DOHH2 (cell line): Measurements from ENCODE around the gene CERS6.

Experiments used
- H3F3A ChIP-seq: fragments of 200-600 bp; sonication (generic), shearing (Covaris generic); 2 replicates; pipeline ENCODE4 v1.6.0; 2016; ENCODE audit warnings: antibody characterized with exemption, mild to moderate bottlenecking; ENCODE audit not compliant: control insufficient read depth, insufficient read depth
- H3K27ac ChIP-seq: fragments of 200-600 bp; sonication (generic); 2 replicates; pipeline ENCODE4 v1.5.1; 2014; ENCODE audit warnings: low read depth, mild to moderate bottlenecking, low read length, moderate library complexity
- H3K27me3 ChIP-seq: fragments of 200-600 bp; sonication (generic); 2 replicates; pipeline ENCODE4 v1.6.1; 2014; ENCODE audit warnings: mild to moderate bottlenecking, low read length, mixed read lengths; ENCODE audit not compliant: control insufficient read depth
- H3K36me3 ChIP-seq: fragments of 200-600 bp; sonication (generic); 2 replicates; pipeline ENCODE4 v1.6.1; 2014; ENCODE audit warnings: mild to moderate bottlenecking, low read length, moderate library complexity, mixed read lengths; ENCODE audit not compliant: control insufficient read depth
- H3K4me1 ChIP-seq: fragments of 200-600 bp; sonication (generic); 2 replicates; pipeline ENCODE4 v1.6.1; 2014; ENCODE audit warnings: mild to moderate bottlenecking, low read length, mixed read lengths; ENCODE audit not compliant: control insufficient read depth
- H3K4me2 ChIP-seq: fragments of 200-600 bp; sonication (generic); 2 replicates; pipeline ENCODE4 v1.6.0; 2014; ENCODE audit warnings: mild to moderate bottlenecking, low read length, moderate library complexity
- H3K4me3 ChIP-seq: fragments of 200-600 bp; sonication (generic); 2 replicates; pipeline ENCODE4 v1.5.1; 2014; ENCODE audit warnings: mild to moderate bottlenecking, low read length, mixed read lengths
- H3K79me2 ChIP-seq: fragments of 200-600 bp; sonication (generic); 2 replicates; pipeline ENCODE4 v1.6.1; 2014; ENCODE audit warnings: mild to moderate bottlenecking, low read length, mixed read lengths; ENCODE audit not compliant: control insufficient read depth
- H3K9me2 ChIP-seq: fragments of 200-600 bp; sonication (generic); replicated peaks from 2 replicates; pipeline ENCODE4 v1.6.1; 2014; ENCODE audit warnings: mild to moderate bottlenecking, low read length, mixed read lengths; ENCODE audit not compliant: control insufficient read depth
- H3K9me3 ChIP-seq: fragments of 200-600 bp; sonication (generic); 2 replicates; pipeline ENCODE4 v1.6.1; 2014; ENCODE audit warnings: antibody characterized with exemption, low read length, mixed read lengths; ENCODE audit not compliant: control insufficient read depth, insufficient read depth
- H4K20me1 ChIP-seq: fragments of 200-600 bp; sonication (generic); 2 replicates; pipeline ENCODE4 v1.6.0; 2014; ENCODE audit warnings: low read depth, mild to moderate bottlenecking, antibody characterized with exemption, low read length, moderate library complexity; ENCODE audit not compliant: control insufficient read depth, insufficient read depth
- CTCF ChIP-seq: fragments of 200-600 bp; sonication (generic); IDR thresholded peaks from one replicate; pipeline ENCODE4 v1.5.1; 2014; ENCODE audit warnings: antibody characterized with exemption, mild to moderate bottlenecking, low read depth, low read length; ENCODE audit not compliant: poor library complexity, severe bottlenecking
- EZH2phosphoT487 ChIP-seq: fragments of 200-600 bp; sonication (generic); IDR thresholded peaks from 2 replicates; pipeline ENCODE4 v1.6.1; 2017; ENCODE audit warnings: borderline replicate concordance, mild to moderate bottlenecking, antibody characterized with exemption, low read length, moderate library complexity, mixed read lengths

Gene CERS6

GRCh38 chr2:168561991-168562390 is 105.9 kb downstream of the CERS6 start:
- H3K36me3 ChIP-seq, result no peaks in the 10 kb centered on the region
- no peak overlapping the region for H3K27ac ChIP-seq
- no peak overlapping the region for H3K4me3 ChIP-seq
- no peak overlapping the region for H3K4me2 ChIP-seq
- no peaks in the 10 kb centered on the region for H4K20me1 ChIP-seq
- no peaks in the 10 kb centered on the region for H3K9me3 ChIP-seq
- no peaks in the 10 kb centered on the region for H3K79me2 ChIP-seq
- H3K9me2 ChIP-seq, result no peaks in the 10 kb centered on the region
- TF ChIP-seq EZH2phosphoT487 (no peak), CTCF (no peak)
- no peaks in the 10 kb centered on the region for H3K4me1 ChIP-seq
- H3F3A ChIP-seq, result no peaks in the 10 kb centered on the region
- H3K27me3 ChIP-seq, result no peaks in the 10 kb centered on the region; the same call in 1 of the 2 replicates

- Histone ChIP-seq H3K79me2 (no peaks in the 10 kb centered on the region), H3K4me1 (no peaks in the 10 kb centered on the region), H3K9me2 (no peaks in the 10 kb centered on the region), H4K20me1 (no peaks in the 10 kb centered on the region), H3K9me3 (no peaks in the 10 kb centered on the region), H3K4me3 (no peak overlapping the region), H3K27me3 (no peaks in the 10 kb centered on the region; the same call in 1 of the 2 replicates), H3K27ac (no peak overlapping the region), H3K4me2 (no peak overlapping the region), H3F3A (no peaks in the 10 kb centered on the region), H3K36me3 (no peaks in the 10 kb centered on the region)
- TF ChIP-seq EZH2phosphoT487 (no peak), CTCF (no peak)
Observed at GRCh38 chr2:168562971-168563370, 106.9 kb downstream of the CERS6 start.

- no peak for TF ChIP-seq EZH2phosphoT487
- TF ChIP-seq CTCF, result no peak
Observed at GRCh38 chr2:168564641-168565040, 108.6 kb downstream of the CERS6 start.

More at GRCh38 chr2:168564641-168565040, 108.6 kb downstream of the CERS6 start:
- Histone ChIP-seq H3F3A (no peaks in the 10 kb centered on the region), H3K36me3 (no peaks in the 10 kb centered on the region), H3K9me2 (no peaks in the 10 kb centered on the region), H3K9me3 (no peaks in the 10 kb centered on the region), H4K20me1 (no peaks in the 10 kb centered on the region), H3K4me1 (no peaks in the 10 kb centered on the region), H3K4me2 (no peak overlapping the region), H3K27me3 (no peaks in the 10 kb centered on the region), H3K27ac (no peak overlapping the region), H3K4me3 (no peak overlapping the region), H3K79me2 (no peaks in the 10 kb centered on the region)
